HCT116 (cell line): ENCODE results near the gene DAZAP1. TPM values are rescaled to one million over a fixed set of nuclear protein-coding genes. Genes with fewer than 3 reads are reported as not detected.

Source experiments
- ATAC-seq: fragments of 200-7000 bp; cut with Tn5 transposase; 2 replicates; pipeline ENCODE4 v1.9.1; 2020; ENCODE audit warnings: mild to moderate bottlenecking, moderate library complexity
- BruUV-seq: library from RNA; stranded (reverse); fragments of 400-500 nt; replicated peaks from 2 replicates; lab custom pipeline; 2021; lab: Mats Ljungman, UMichigan
- CTCF ChIA-PET: fragments of 300-600 bp; sonication (Branson Sonifier 250); formaldehyde crosslinking; loops from one replicate; lab custom pipeline; 2021; ENCODE audit warnings: antibody characterized with exemption; lab: Charles Lee
- POLR2A ChIA-PET: fragments of 300-600, 350-600 bp; sonication (Branson Sonifier 250); formaldehyde crosslinking; loops from one replicate; lab custom pipeline; 2021; ENCODE audit warnings: antibody characterized with exemption; lab: Charles Lee
- RAD21 ChIA-PET, 2 experiments: fragments of 300-600 bp; sonication (Branson Sonifier 250); formaldehyde crosslinking; loops; one replicate each; lab custom pipeline; 2023; ENCODE audit warnings: low total read pairs in 2 of 2; ENCODE audit not compliant: uncharacterized antibody in 2 of 2, unreplicated experiment in 2 of 2, low non-redundant PET in 1 of 2; lab: Charles Lee
- DNase-seq: peaks from one replicate; pipeline ENCODE4 v3.0.0-alpha.2; 2010; ENCODE audit warnings: low read depth, low spot score
- H2AFZ ChIP-seq: fragments of 200-600 bp; shearing (Covaris generic), sonication (generic); 2 replicates; pipeline ENCODE4 v1.6.1; 2017; ENCODE audit warnings: low read depth, mixed run types, mixed read lengths, antibody characterized with exemption, low read length; ENCODE audit not compliant: poor library complexity, severe bottlenecking
- H3K27ac ChIP-seq: 2 replicates; pipeline ENCODE4 v1.5.1; 2012; ENCODE audit warnings: low read depth, low read length
- H3K27me3 ChIP-seq: fragments of 200-600 bp; sonication (generic); 2 replicates; pipeline ENCODE4 v1.6.1; 2016; ENCODE audit warnings: mixed run types, low read length, mixed read lengths; ENCODE audit not compliant: insufficient read depth
- H3K36me3 ChIP-seq, 2 experiments: fragments of 200-500 bp in 1 of 2; fragments of 200-600 bp in 1 of 2; sonication (Bioruptor generic) in 1 of 2; sonication (generic) in 1 of 2; 2 replicates each; pipeline versions ENCODE4 v1.5.1 to v1.6.1; 2014 to 2016; ENCODE audit warnings: low read length in 2 of 2, inconsistent platforms in 1 of 2, mixed read lengths in 1 of 2, mixed run types in 1 of 2; ENCODE audit not compliant: insufficient read depth in 2 of 2, control insufficient read depth in 1 of 2
- H3K4me1 ChIP-seq, 2 experiments: fragments of 200-600 bp in 1 of 2; sonication (generic) in 1 of 2; 2 replicates each; pipeline versions ENCODE4 v1.5.1 to v1.6.1; 2012 to 2017; ENCODE audit warnings: low read length in 2 of 2, inconsistent platforms in 1 of 2, mild to moderate bottlenecking in 1 of 2, mixed read lengths in 1 of 2, mixed run types in 1 of 2, moderate library complexity in 1 of 2; ENCODE audit not compliant: insufficient read depth in 2 of 2, control insufficient read depth in 1 of 2
- H3K4me2 ChIP-seq: fragments of 200-600 bp; sonication (generic); 2 replicates; pipeline ENCODE4 v1.6.1; 2017; ENCODE audit warnings: mixed run types, low read length, mixed read lengths
- H3K4me3 ChIP-seq, 2 experiments: fragments of 200-600 bp in 1 of 2; sonication (generic) in 1 of 2; replicated peaks in 1 of 2; 2 replicates each; pipeline ENCODE4 v1.5.1; 2011 to 2016; ENCODE audit warnings: low read length in 2 of 2, control low read depth in 1 of 2, low read depth in 1 of 2, mild to moderate bottlenecking in 1 of 2, mixed read lengths in 1 of 2, mixed run types in 1 of 2
- H3K79me2 ChIP-seq: fragments of 200-600 bp; sonication (generic); 2 replicates; pipeline ENCODE4 v1.6.1; 2017; ENCODE audit warnings: mild to moderate bottlenecking, mixed run types, low read length, moderate library complexity, mixed read lengths; ENCODE audit not compliant: insufficient read depth
- H3K9ac ChIP-seq: fragments of 200-600 bp; sonication (generic); 2 replicates; pipeline ENCODE4 v1.6.1; 2016; ENCODE audit warnings: low read length, mixed read lengths
- H3K9me2 ChIP-seq: fragments of 200-600 bp; sonication (generic), shearing (Covaris generic); 2 replicates; pipeline ENCODE4 v1.6.1; 2017; ENCODE audit warnings: mixed run types, mild to moderate bottlenecking, moderate library complexity; ENCODE audit not compliant: insufficient read depth
- H3K9me3 ChIP-seq, 2 experiments: fragments of 200-500 bp in 1 of 2; fragments of 200-600 bp in 1 of 2; sonication (Bioruptor generic) in 1 of 2; sonication (generic) in 1 of 2; 2 replicates each; pipeline ENCODE4 v1.6.1; 2014 to 2017; ENCODE audit warnings: low read length in 2 of 2, mixed read lengths in 2 of 2, inconsistent platforms in 1 of 2, low read depth in 1 of 2, mild to moderate bottlenecking in 1 of 2, mixed run types in 1 of 2, moderate library complexity in 1 of 2; ENCODE audit not compliant: control insufficient read depth in 1 of 2, insufficient read depth in 1 of 2
- H4K20me1 ChIP-seq: fragments of 200-600 bp; sonication (generic), shearing (Covaris generic); 2 replicates; pipeline ENCODE4 v1.6.1; 2017; ENCODE audit warnings: mixed run types, mild to moderate bottlenecking, moderate library complexity; ENCODE audit not compliant: insufficient read depth
- ATF3 ChIP-seq: IDR thresholded peaks from 2 replicates; pipeline ENCODE4 v1.6.1; 2012
- CEBPB ChIP-seq: IDR thresholded peaks from 2 replicates; pipeline ENCODE4 v1.6.1; 2012; ENCODE audit warnings: low read depth
- EZH2phosphoT487 ChIP-seq: fragments of 200-600 bp; IDR thresholded peaks from 2 replicates; pipeline ENCODE4 v1.6.1; 2018; ENCODE audit warnings: antibody characterized with exemption, borderline replicate concordance
- JUND ChIP-seq: IDR thresholded peaks from 2 replicates; pipeline ENCODE4 v1.6.1; 2012
- POLR2AphosphoS5 ChIP-seq: IDR thresholded peaks from 2 replicates; pipeline ENCODE4 v1.6.1; 2011; ENCODE audit warnings: mild to moderate bottlenecking, low read depth, low read length, moderate library complexity
- RAD21 ChIP-seq: IDR thresholded peaks from 2 replicates; pipeline ENCODE4 v1.6.1; 2012; ENCODE audit warnings: low read depth, mild to moderate bottlenecking
- SIN3A ChIP-seq: IDR thresholded peaks from 2 replicates; pipeline ENCODE4 v1.6.1; 2012; ENCODE audit warnings: low read depth
- SP1 ChIP-seq: IDR thresholded peaks from 2 replicates; pipeline ENCODE4 v1.6.1; 2012; ENCODE audit warnings: low read depth
- SRF ChIP-seq: IDR thresholded peaks from 2 replicates; pipeline ENCODE4 v1.6.1; 2012; ENCODE audit warnings: low read depth
- TCF7L2 ChIP-seq: IDR thresholded peaks from 2 replicates; pipeline ENCODE4 v1.7.0; 2011; ENCODE audit warnings: borderline replicate concordance, inconsistent platforms; ENCODE audit not compliant: insufficient read depth, insufficient read length; ENCODE audit errors: extremely low read depth
- YY1 ChIP-seq: IDR thresholded peaks from 2 replicates; pipeline ENCODE4 v1.6.1; 2011; ENCODE audit warnings: low read length, low read depth, moderate library complexity, mild to moderate bottlenecking; ENCODE audit not compliant: insufficient replicate concordance; ENCODE audit errors: extremely low read depth
- ZNF274 ChIP-seq: fragments of 200-500 bp; sonication (Bioruptor generic); IDR thresholded peaks from 2 replicates; pipeline ENCODE4 v1.6.1; 2014; ENCODE audit warnings: mild to moderate bottlenecking, low read depth, low read length, inconsistent platforms
- intact Hi-C: fragments of 100-400 bp; cut with micrococcal nuclease; formaldehyde crosslinking; loops from 2 replicates; pipeline ENCODE4 v1.10.0; 2022
- total RNA-seq: library from RNA; stranded (reverse); gene quantifications from one replicate; pipeline ENCODE4 v1.2.1, GENCODE V29; 2021; ENCODE audit not compliant: unreplicated experiment
- TF ChIP-seq, protein P1 (sequence below): IDR thresholded peaks from 2 replicates; pipeline ENCODE4 v1.6.1; 2012
- TF ChIP-seq, protein P2 (sequence below), 3 experiments: fragments of 200-600 bp in 1 of 3; sonication (generic) in 1 of 3; IDR thresholded peaks in 2 of 3; conservative IDR thresholded peaks in 1 of 3; 2 replicates each; pipeline ENCODE4 v1.5.1; 2012 to 2017; ENCODE audit warnings: low read depth in 2 of 3, low read length in 2 of 3, antibody characterized with exemption in 1 of 3, borderline replicate concordance in 1 of 3, control low read depth in 1 of 3, mild to moderate bottlenecking in 1 of 3, mixed read lengths in 1 of 3, mixed run types in 1 of 3, moderate library complexity in 1 of 3; ENCODE audit not compliant: insufficient read depth in 1 of 3

Gene DAZAP1
- total RNA-seq, 1 experiment from 2014 or later = 191 TPM

DNA sequence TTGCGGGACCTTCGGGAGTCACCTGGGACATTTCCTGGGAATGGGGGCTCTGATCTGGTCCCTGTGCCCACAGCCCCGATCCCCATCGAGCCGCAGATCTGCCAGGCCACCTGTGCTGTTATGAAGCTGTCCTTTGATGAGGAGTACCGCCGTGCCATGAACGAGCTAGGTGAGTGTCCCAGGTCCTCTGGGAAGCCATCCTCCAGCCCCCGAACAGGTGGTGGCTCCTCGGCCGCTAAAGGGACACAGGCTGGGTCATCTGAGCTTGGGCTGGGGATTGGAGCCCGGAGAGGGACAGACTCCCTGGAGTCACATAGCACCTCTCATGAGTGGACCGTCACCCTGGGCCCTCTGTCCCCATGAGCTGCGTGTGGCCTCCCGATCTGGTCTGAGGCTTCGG, 50.5 kb downstream of the DAZAP1 start (continued):
- no peak for TF ChIP-seq RAD21
- no peak for TF ChIP-seq CEBPB
- TF ChIP-seq, protein P1, sequence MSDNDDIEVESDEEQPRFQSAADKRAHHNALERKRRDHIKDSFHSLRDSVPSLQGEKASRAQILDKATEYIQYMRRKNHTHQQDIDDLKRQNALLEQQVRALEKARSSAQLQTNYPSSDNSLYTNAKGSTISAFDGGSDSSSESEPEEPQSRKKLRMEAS = no peak
- no peak for TF ChIP-seq SP1
- TF ChIP-seq, protein P2, sequence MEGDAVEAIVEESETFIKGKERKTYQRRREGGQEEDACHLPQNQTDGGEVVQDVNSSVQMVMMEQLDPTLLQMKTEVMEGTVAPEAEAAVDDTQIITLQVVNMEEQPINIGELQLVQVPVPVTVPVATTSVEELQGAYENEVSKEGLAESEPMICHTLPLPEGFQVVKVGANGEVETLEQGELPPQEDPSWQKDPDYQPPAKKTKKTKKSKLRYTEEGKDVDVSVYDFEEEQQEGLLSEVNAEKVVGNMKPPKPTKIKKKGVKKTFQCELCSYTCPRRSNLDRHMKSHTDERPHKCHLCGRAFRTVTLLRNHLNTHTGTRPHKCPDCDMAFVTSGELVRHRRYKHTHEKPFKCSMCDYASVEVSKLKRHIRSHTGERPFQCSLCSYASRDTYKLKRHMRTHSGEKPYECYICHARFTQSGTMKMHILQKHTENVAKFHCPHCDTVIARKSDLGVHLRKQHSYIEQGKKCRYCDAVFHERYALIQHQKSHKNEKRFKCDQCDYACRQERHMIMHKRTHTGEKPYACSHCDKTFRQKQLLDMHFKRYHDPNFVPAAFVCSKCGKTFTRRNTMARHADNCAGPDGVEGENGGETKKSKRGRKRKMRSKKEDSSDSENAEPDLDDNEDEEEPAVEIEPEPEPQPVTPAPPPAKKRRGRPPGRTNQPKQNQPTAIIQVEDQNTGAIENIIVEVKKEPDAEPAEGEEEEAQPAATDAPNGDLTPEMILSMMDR (IDR thresholded peaks at IDR 0.05 in 2 of 3, conservative IDR thresholded peaks at IDR 0.05 in 1 of 3; ENCODE audit: borderline replicate concordance in 1 of 3, insufficient read depth in 1 of 3, low read depth in 2 of 3, low read length in 2 of 3) = no peak
- TF ChIP-seq ZNF274 = no peak
- TF ChIP-seq JUND = no peak
- no peak for TF ChIP-seq ATF3
- no peak for TF ChIP-seq SIN3A
- TF ChIP-seq EZH2phosphoT487 = no peak
- no peak for TF ChIP-seq SRF

GRCh38 chr19:1459479-1459878, 52.1 kb downstream of the DAZAP1 start:
- Histone ChIP-seq H3K79me2 (no peaks in the 10 kb centered on the region), H3K27me3 (no peaks in the 10 kb centered on the region), H3K9me2 (no peaks in the 10 kb centered on the region), H3K4me1 (peaks cover 12 to 34% of the 10 kb centered on the region in 2 experiments), H2AFZ (no peak overlapping the region), H3K36me3 (peaks cover 0 to 3% of the 10 kb centered on the region in 2 experiments; a peak in 1 of 4 replicates), H3K27ac (no peak overlapping the region), H3K9ac (no peak overlapping the region), H3K9me3 (no peaks in the 10 kb centered on the region), H3K4me3 (no peak overlapping the region), H4K20me1 (no peaks in the 10 kb centered on the region), H3K4me2 (no peak overlapping the region)
- intact Hi-C loops = no loop called here
- no TSS peak for BruUV-seq
- ATAC-seq (no peak), DNase-seq (no peak)
- ChIA-PET POLR2A (no interaction called here), CTCF (no interaction called here), RAD21 (no interaction called here)
- no peak for TF ChIP-seq ZNF274
- no peak for TF ChIP-seq TCF7L2
- no peak for TF ChIP-seq YY1
- TF ChIP-seq JUND = no peak
- TF ChIP-seq POLR2AphosphoS5 = no peak
- no peak for TF ChIP-seq EZH2phosphoT487
- TF ChIP-seq CEBPB = no peak
